ENCODE measurements around the gene PCK2.

Gene PCK2

GRCh38 chr14:24074625-24075484, 19.3 kb upstream of the PCK2 start:
- TF ChIP-seq CTCF (IDR thresholded peaks at IDR 0.05; ENCODE audit: low read depth, low read length), result no peak
- DNase-seq (ENCODE audit: extremely low read depth, low read depth), result no peak

- no peak for TF ChIP-seq CTCF (IDR thresholded peaks at IDR 0.05; ENCODE audit: low read depth, low read length)
- no peak for DNase-seq (ENCODE audit: extremely low read depth, low read depth)
Observed at GRCh38 chr14:24075485-24076301, 18.4 kb upstream of the PCK2 start.

GRCh38 chr14:24076302-24076601, 17.9 kb upstream of the PCK2 start:
- no peak for DNase-seq (ENCODE audit: extremely low read depth, low read depth)
- no peak for TF ChIP-seq CTCF (IDR thresholded peaks at IDR 0.05; ENCODE audit: low read depth, low read length)

- no peak for TF ChIP-seq CTCF (IDR thresholded peaks at IDR 0.05; ENCODE audit: low read depth, low read length)
- no peak for DNase-seq (ENCODE audit: extremely low read depth, low read depth)
Observed at GRCh38 chr14:24077086-24077485, 17.0 kb upstream of the PCK2 start.

GRCh38 chr14:24078146-24078545, 16.0 kb upstream of the PCK2 start:
- DNase-seq (ENCODE audit: extremely low read depth, low read depth), result no peak
- no peak for TF ChIP-seq CTCF (IDR thresholded peaks at IDR 0.05; ENCODE audit: low read depth, low read length)

- no peak for DNase-seq (ENCODE audit: extremely low read depth, low read depth)
- no peak for TF ChIP-seq CTCF (IDR thresholded peaks at IDR 0.05; ENCODE audit: low read depth, low read length)
Observed at GRCh38 chr14:24079491-24080141, 14.5 kb upstream of the PCK2 start.

GRCh38 chr14:24080142-24080530, 14.0 kb upstream of the PCK2 start:
- DNase-seq (ENCODE audit: extremely low read depth, low read depth), result no peak
- TF ChIP-seq CTCF (IDR thresholded peaks at IDR 0.05; ENCODE audit: low read depth, low read length), result no peak

All from AG09319 (cell line).